Suppressor macrophage (primary cell): Measurements from ENCODE around the gene CRISP2.
"Not testable (repeated sequence)": the region's sequence is repeated elsewhere in the genome, so short reads cannot be mapped to it uniquely, and the experiment has no call there.

Experiments used
- DNase-seq, 4 experiments: peaks; one replicate each; pipeline ENCODE4 v3.0.0-alpha.2; 2020 to 2022
- total RNA-seq, 17 experiments: gene quantifications; one replicate each; lab custom pipeline; 2026; ENCODE audit warnings: mixed read lengths in 6 of 17, inconsistent platforms in 3 of 17; lab: John Stamatoyannopoulos, UW

Gene CRISP2, protein sequence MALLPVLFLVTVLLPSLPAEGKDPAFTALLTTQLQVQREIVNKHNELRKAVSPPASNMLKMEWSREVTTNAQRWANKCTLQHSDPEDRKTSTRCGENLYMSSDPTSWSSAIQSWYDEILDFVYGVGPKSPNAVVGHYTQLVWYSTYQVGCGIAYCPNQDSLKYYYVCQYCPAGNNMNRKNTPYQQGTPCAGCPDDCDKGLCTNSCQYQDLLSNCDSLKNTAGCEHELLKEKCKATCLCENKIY
- total RNA-seq, result 0 to 0.88 (median 0) reads per million in 17 experiments

- DNase-seq, result no peak
Measured at GRCh38 chr6:49713346-49713745, at the start of gene CRISP2. Gene CRISP2, minus strand, starts transcription at chr6:49713543. Its CDS starts 4,347 bp downstream, at chr6:49709196.

DNA sequence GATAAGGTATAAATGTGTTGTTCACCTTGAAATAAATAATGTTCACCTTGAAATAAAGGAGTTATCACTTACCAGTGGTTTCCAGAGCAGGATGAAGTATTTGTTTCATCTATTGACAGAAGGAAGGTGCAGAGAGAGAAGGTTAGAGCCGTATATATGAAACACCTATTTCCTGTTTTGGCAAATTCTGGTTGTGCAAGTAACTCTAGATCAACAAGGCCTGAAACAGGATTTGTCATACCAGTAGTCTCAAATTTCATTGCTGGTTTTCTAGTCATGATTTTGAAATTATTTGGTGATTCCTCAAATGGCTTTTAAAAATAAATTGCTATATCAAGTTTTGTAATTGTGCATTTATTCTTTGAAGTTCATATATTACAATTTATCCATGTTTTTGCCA is 30.9 kb upstream of the CRISP2 start, which contains the start of gene CRISP3:
Gene CRISP3, minus strand, starts transcription at position 130 of the 400 bp plus-strand sequence. Its CDS starts 21 bp downstream, at position 109.
- no peak for DNase-seq

DNA sequence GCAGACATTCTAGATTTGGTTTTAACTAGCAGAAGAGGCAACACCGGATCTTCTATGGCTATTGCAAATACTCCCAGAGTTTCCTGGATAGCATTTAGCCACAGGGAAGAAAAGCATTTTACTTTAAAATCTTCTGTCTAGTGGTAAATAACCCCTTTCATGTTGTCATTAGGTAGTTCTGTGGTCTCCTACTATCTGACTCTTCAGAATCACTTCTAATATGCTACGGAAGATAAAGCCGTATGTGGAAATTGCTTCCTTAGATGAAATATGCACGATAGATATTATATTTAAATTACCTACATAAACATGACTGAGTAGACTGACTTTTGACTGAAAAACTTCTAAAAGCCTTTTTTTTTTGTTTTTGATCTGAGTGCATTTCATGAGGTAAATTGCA is 30.1 kb upstream of the CRISP2 start:
- DNase-seq, result no peak

DNA sequence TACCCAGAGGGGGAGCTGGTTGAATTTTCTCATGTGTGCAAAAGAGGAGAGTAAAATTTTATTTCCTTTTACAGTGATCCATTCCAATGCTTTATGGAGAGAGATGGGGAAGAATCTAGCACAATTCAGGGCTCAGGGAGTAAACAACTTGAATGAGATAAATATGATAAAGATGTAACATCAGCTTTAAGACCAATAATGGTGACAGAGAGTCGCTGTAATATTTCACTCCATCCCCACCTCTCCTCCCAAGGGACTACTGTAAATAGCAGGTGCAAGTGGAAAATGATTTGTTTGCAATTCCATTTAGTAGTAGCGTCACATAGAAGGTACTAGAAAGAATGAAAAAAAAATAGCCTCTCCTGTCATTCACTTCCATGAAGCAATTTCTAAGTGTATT is 26.1 kb upstream of the CRISP2 start:
- no peak for DNase-seq

DNA sequence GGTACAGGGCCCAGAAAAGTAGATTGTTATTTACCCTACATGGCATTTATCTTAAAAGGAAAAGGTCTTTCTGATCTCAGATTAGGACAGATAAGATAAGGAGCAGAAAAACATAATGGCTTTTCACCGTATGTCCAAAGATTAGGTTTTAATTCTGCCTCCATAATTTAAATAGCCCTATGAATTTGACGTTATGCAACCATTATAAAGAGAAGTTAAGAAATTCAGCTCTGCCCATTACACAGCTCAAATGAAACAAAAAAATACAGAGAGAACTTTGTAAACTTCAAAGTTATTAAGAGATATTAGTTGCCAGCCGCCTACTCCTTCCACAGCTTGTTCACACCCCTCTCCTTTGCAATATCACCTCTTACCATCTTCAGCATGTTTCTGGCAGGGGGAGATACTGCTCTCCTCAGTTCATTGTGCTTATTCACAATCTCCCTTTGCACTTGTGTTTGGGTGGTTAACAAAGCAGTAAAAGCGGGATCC is 22.7 kb upstream of the CRISP2 start:
- DNase-seq, result no peak

DNA sequence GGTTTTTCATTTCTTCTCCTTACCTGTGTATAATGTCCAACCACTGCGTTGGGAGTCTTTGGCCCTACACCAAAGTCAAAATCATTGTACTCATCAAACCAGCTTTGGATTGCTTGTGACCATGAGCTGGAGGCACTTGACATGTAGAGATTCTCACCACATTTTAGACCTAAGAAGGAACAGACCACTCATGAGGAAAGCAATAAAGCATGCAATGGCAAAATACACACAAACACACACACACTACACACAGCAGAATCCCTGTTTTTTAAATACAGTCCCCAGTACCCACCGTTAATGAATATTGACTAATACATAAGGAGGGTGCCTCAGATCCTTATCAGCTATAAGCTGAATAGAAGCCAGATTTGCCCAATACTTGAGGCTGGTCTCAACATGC is 20.3 kb upstream of the CRISP2 start:
- no peak for DNase-seq

GRCh38 chr6:49732781-49733180 is 19.4 kb upstream of the CRISP2 start:
- no peak for DNase-seq

DNA sequence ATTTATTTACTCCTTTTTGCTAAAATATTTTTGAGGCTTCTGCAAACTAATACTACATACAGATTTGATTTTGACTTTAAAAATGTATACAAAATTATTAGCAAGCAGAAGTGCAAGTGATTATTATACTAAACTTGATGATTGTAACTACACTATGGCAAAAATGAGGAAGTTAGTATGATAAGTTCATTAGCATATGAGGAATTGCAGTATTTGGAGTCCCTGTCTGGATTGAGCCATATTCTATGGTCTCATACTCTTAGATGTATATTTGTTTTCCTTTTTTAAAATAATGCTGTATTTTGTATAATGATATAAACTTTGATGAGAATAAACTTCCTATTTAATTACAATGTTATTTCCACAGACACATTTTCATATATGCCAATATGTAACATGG is 16.9 kb upstream of the CRISP2 start:
- peak in 2 of 4 experiments; percentile 1 to 13 for DNase-seq

GRCh38 chr6:49723917-49724316 is 10.6 kb upstream of the CRISP2 start:
- not testable (repeated sequence) for DNase-seq

DNA sequence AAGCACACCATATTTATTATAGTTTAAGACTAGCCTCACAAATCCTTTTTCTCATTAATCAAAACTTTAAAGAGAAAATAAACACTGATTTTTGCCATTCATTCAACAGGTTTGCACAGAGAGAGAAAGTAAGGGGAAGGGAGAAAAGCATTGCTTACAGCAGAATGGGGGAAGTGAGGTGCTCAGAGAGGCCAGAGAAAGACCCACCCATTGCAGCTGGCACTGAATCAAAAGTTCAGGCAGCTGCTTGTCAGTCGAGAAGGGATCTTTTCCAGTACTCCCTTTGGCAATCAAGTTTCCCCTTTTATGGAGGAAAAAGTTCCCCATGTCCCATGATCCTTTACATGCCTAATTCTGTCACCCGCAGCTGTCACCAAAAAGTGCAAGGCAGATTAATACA is 8.0 kb upstream of the CRISP2 start:
- DNase-seq, result no peak

GRCh38 chr6:49720372-49720771 is 7.0 kb upstream of the CRISP2 start:
- no peak for DNase-seq

GRCh38 chr6:49698478-49698877 is 14.9 kb downstream of the CRISP2 start:
- DNase-seq, result no peak

- DNase-seq, result no peak
Measured at GRCh38 chr6:49693512-49693911, 19.8 kb downstream of the CRISP2 start.

- DNase-seq, result no peak
Measured at GRCh38 chr6:49692534-49692933, 20.8 kb downstream of the CRISP2 start.

GRCh38 chr6:49676671-49677281 is 36.6 kb downstream of the CRISP2 start:
- no peak for DNase-seq

DNA sequence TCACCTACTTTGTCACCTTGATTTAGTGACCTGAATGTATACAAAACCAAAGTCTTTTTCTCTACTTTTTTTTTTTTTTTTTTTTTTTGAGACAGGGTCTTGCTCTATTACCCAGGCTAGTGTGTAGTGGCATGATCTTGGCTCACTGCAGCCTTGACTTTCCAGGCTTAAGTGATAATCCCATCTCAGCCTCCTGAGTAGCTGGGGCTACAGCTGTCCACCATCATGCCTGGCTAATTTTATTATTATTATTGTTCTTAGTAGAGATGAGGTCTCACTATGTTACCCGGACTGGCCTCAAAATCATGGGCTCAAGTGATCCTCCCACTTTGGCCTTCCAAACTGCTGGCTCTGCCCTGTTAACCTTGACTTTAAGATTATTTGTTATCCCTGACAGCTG is 37.5 kb downstream of the CRISP2 start:
- DNase-seq, result no peak

DNA sequence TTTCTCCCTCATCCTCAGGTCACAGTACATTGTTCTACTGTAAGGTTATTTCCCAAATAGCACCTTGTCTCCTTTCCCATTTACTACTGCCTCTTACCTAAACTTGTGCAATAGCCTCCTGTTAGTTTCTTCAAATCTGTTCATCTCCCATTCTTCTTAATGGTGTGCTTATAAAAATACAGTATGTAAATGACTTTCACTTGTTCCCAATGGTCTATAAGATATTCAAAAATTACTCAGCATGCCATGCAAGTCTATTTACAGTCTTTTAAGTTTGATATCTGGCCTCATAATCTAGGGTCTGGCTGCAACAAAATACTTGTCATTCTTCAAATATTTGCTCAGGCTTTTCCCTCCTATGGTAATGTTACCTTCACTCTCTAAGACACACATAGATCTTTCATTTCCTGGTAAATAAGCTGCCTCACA is 45.2 kb downstream of the CRISP2 start:
- no peak for DNase-seq

- DNase-seq, result peak in 2 of 4 experiments; percentile 2
Measured at GRCh38 chr6:49666930-49667757, 46.2 kb downstream of the CRISP2 start.

- DNase-seq, result no peak
Measured at GRCh38 chr6:49666480-49666879, 46.9 kb downstream of the CRISP2 start.

- no peak for DNase-seq
Measured at GRCh38 chr6:49664817-49665216, 48.5 kb downstream of the CRISP2 start.

DNA sequence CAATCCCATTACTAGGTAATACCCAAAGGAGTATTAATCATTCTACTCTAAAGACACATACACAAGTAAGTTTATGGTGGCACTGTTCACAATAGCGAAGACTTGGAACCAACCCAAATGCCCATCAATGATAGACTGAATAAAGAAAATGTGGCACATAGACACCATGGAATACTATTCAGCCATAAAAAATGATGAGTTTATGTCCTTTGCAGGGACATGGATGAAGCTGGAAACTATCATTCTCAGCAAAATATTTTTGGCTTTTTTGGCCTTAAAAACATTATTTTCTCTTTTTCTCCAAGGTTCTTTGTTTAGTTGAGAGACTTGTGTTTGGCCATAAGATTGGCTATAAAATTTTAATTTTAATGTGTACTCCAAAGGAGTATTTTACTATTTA is 49.3 kb downstream of the CRISP2 start:
- not testable (repeated sequence) for DNase-seq

GRCh38 chr6:49662892-49663261 is 50.5 kb downstream of the CRISP2 start:
- DNase-seq, result no peak

DNA sequence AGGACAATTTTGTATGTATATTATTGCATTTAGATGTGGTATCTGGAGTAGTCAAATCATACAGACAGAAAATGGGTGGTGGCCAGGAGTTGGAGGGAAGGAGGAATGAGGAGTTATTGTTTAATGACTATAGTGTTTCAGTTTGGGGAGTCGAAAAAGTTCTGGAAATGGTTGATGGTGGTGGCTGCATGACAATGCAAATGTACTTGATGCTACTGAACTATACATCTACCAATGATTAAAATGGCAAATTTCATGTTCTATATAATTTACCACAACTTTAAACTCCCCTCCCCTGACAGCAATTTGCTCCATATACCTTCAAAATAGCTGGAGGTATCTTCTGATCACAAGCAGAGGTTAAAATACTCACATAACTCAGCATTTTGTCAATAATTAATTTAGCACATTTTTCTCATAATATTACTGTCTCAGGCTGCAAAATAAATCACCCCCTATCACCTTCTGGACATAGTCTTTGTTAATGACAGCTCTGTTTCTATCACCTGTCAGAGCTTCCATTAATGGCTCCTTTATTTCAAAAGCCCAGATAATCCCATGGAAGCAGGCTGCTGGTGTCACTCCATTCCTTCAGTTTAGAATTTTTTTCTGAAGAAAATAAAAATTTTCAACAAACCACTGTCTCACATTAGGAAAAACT is 51.0 kb downstream of the CRISP2 start:
- no peak for DNase-seq
